IPS-NIHi7 (cell line): ENCODE results near the gene C19orf44.
"Not testable (repeated sequence)": the region's sequence is repeated elsewhere in the genome, so short reads cannot be mapped to it uniquely, and the experiment has no call there.

Source experiments
- DNase-seq: peaks from one replicate; pipeline ENCODE4 v3.0.0; 2012; ENCODE audit warnings: mixed read lengths; ENCODE audit errors: extremely low spot score

Gene C19orf44

DNA sequence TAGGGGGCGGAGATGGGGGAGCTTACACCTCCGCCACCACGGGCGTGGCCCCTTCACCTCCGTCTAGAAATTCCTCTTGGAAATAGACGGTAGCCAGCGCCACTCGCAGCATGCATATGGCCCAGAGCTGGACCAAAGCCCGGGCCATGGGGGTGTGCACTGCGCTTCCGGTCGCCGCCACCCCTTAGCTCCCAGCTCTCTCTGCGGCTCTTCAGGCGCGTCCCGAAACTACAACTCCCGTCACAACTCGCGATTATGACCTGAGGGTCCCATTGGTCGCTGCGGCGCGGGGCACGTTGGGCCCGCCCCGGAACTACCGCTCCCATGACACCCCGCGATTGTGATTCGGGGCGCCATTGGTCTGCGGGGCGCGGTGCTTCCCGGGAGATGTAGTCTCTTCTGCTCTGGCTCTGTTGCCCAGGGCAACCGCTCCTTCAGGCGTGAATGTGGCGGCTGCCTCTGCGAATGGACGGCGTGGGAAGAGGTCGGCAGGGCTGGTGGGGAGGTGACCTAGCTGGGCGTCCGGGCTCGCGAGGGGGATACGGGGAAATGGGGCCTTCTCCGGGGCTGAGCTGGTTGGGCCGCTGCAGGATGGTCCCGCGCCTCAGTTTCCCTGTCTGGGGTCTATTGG lies at the start of gene C19orf44, which contains the start of gene CALR3:
C19orf44 (plus strand) TSS at position 413 of the 631 bp plus-strand sequence. CDS start 4,399 bp downstream, outside the sequence.
CALR3 (minus strand) TSS at position 186 of the 631 bp plus-strand sequence; CDS start at position 148, 38 bp downstream.
- peak; percentile 99 for DNase-seq

DNA sequence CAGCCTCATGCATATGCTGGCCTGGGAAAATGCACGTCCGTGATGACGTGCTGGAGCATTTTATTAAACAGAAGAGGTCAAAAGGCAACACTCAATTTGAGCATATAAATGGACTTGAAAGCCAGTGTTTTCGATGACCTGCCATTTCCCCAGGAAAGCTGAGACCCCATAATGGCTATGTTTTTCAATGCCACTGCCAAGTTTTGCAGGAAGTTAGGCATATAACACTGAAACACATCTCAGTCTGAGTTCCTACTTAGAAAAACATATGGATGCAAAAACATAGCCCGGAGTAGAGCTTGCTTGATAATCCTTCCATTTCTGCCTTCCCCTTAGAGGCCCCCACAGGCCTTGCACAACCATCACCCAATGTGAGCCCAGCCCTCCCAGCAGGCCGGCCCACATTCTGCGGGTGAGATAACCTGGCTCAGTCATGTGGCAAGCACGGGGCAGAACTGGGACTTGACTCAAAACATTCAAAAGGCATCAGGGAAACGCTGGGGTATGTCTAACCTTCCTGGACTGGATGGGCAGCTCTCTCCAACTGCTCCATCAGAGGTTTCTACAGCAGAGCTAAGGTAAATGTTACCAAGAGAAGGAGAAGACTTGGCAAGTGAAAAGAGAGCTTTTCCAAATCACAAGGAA lies 49.3 kb upstream of the C19orf44 start:
- DNase-seq = no peak

DNA sequence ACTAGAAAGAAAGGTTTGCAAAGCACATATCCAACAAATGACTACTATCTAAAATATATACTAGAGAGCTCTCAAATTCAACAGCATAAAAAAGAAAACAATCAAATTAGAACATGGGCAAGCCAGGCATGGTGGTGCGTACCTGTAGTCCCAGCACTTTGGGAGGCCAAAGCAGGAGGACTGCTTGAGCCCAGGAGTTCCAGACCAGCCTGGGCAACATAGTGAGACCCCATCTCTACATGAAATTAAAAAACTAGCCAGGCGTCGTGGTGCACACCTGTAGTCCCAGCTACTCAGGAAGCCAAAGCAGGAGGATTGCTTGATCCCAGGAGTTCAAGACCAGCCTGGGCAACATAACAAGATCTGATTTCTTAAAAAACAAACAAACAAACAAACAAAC lies 47.3 kb upstream of the C19orf44 start:
- DNase-seq = not testable (repeated sequence)

DNA sequence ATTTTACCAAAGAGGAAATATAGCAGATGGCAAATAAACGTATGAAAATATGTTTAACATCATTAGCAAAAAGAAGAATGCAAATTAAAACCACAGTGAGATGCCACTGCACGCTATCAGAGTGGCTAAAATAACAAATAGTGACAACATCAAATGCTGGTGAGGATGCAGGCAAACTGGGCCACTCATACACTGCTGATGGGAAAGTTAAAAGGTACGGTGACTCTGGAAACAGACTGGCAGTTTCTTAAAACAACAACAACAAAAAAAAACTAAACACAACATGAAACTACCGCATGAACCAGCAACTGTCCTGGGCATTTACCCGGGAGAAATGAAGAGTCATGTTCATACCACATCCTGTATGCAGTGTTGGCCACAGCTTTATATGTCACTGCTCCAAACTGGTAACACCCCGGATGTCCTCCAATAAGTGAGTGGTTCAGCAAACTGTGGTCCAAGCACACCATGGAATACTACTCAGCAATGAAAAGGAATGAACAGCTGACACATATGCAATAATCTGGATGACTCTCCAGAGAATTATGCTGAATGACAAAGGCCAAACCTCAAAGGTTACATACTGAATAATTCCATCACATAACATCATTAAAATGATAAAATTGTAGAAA lies 46.7 kb upstream of the C19orf44 start:
- DNase-seq = no peak

DNA sequence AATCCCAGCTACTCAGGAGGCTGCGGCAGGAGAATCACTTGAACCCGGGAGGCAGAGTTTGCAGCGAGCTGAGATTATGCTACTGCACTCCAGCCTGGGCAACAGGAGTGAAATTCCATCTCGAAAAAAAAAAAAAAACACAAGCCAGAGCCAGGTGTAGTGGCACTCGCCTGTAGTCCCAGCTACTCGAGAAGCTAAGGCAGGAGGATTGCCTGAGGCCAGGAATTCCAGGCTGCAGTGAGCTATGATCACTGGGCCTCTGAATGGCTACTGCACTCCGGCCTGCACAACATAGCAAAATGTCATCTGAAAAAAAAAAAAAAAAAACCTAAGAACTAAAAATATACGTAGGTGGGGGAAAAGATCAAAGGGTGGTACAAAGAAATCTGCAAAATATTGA lies 43.9 kb upstream of the C19orf44 start:
- no peak for DNase-seq

DNA sequence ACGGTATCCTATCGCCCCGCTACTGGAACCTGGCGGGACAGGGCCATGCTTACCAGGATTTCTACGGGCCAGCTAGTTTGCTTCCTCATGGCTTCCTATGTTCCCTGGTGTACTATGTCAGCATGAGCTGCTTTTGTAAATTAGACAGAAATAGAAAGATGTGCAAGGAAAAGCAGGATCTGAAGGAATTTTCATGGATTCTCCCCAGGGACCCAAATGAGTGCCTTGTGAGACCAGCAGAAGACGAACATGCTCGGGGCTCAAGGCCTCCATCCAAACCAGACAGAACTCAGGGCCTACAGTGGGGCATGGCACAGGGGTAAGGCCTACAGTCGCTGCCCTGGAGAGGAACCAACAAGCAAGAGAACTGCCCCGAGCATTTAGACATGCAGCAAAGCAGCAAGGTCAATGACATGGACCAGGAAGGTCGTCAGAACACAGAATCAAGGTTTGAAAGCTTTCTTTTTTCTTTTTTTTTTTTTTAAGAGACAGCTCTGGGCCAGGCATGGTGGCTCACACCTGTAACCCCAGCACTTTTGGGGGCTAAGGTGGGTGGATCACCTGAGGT lies 41.8 kb upstream of the C19orf44 start:
- no peak for DNase-seq

DNA sequence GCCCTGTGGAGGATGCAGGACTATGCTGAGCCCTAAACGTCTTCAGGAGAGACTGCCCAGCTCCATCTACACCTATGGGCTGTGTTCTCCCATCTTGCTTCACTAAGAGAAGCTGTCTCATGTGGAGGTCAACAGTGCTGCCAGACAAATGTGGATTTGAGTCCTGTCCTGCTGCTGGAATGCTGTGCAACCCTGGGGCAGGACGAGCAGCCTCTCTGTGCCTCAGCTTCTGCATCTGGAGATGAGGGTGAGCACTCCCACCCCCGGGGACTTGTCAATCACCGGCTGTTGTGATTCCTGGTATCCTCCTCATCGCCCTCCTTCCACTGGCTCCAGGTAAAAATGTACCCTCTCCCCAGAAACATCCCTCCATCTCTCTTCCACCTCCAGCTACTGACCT lies 40.7 kb upstream of the C19orf44 start:
- no peak for DNase-seq

DNA sequence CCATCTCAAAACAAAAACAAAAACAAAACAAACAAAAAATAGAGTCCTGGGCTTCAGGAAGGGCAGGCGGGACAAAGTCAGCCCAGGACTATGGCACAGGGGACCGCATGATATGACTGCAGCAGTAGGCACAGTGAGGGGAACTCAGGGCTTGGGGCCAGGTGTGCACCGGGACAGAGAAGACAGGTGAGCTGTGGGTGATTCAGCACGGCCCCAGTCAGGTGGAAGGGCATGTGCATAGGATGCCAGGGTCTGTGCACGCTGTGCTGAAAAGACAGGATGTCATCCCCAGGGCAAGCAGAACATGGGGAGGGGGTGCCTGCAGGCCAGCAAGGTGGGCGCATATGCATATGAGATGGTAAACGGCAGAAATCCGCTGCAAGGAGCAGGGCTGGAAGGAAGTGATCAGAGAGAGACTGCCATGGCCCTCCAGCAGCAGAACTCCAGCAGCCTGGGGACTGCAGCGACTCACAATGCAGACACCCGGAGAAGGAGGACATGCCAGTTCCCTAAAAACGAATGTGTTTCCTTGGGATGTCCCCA lies 39.5 kb upstream of the C19orf44 start:
- no peak for DNase-seq

DNA sequence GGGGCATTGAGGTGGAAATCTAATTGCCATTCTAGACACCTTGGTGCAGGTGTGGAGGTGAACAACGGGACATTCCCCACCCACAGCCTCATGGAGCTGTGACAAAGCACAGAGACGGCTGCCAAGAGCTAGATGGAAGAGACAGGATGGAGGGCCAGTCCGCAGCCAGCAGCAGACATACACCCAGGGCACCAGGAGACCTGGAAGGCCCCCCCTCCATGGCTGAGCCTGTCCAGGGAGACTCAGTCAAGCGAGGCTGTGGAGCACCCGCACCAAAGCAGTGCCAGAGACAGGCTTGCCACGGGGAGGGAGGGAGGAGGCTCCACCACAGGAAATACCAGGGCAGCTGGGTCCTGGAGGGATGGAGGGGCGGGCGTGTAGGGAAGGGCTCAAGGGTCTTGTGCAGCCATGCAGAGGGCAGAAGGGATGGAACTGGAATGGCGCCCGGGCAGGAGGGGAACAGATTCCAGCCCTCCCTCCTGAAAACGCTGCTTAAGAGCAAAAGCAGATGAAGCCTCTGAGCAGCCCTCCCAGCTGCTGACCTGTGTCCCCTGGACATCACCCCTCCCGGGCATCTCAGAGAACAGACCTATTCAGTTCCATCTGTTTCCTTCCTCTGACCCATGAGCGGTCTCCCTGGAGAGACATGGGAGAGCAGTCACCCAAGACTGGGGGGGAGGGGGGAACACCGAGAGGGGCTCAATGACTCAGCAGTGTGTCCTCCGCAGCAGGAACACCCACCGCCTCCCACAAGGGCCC lies 38.8 kb upstream of the C19orf44 start:
- no peak for DNase-seq

DNA sequence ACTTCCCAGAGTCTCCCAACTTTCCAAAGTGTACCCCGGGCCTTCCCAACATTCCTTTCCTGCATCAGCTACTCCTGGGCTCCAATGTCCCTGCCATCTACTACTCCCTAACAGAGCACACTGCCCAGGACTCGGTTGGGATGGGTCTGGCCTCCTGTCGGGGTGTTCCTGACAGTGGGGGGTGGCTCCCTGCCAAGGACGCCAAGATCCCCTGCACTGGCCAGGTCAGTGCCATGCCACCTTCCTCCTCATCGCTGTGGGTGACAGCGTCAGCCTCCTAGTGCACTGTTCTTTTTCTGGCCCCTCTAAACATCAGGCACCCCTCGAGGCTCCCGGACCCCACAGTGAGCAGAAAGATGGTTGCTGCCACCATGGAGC lies 38.3 kb upstream of the C19orf44 start:
- no peak for DNase-seq

DNA sequence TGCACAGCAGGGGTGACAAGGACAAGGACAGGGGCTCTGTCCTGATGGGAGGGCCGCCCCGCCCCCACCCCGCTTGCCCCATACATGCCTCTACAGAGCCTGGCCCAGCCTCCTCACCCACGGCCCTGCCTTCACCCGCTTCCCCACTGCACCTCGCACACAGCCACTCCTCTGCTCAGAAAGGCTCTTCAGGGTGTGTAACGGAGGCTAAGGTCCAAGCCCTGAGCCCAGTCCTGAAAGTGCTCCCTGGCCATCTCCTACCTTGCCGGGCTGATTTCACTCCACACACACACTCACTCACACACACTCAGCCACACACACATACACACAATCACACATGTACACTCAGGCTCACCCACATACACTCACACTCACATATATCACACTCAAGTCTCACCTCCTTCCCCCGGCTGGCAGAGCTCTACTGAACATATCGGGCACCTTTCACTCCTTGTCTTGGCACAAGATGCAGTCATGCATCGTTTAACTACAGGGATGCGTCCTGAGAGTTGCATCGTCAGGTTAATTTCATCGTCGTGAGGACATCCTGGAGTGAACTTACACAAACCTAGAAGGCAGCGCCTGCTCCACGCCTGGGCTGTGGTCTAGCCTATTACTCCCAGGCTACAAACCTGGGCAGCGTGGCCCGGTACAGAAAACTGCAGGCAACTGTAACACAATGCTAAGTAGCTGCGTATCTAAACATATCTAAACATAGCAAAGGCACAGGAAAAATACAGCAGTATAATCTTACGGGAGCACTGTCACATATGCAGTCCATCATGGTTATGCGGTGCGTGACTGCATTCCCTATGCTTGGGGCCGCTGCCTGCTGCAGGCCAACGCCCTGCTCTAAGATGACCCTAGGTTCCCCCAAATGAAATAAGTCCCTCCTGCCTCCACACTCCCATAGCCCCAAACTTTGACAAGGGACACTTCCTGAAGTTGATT lies 37.5 kb upstream of the C19orf44 start:
- no peak for DNase-seq

DNA sequence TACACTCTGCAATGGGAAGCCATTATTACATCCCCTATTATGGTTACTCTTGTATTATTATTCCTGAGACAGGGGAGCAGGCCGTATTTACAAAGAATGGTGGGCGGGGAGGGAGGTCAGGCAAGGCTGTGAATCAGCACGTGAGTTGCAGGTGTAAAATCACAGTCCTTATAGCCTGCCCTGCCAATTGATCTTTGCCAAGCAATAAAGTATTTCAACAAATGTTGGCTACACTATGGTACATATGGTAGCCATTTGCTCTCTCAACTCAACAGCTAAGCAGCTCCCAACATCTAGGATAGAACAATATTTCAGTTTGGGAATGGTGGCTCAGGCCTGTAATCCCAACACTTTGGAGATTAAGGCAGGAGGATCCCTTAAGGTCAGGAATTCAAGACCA lies 36.5 kb upstream of the C19orf44 start:
- no peak for DNase-seq

DNA sequence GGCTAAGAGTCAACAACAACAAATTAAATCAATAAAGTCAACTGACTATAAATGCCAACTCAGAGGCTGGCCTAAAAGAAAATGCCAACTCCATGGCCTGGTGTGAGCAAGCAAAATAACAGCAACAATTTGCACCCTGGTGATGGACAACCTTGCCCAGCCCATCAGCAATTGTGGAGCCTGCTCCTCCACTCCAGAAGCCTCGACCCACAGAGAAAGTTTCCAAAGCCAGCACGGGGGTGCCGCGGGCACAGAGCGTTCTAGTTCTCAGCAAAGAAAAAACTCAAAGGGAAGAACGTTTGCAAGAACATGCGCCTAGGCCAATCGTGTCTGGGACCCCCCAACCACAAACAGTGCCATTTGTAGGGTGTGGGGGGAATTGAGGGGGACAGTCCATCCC lies 35.7 kb upstream of the C19orf44 start:
- no peak for DNase-seq

DNA sequence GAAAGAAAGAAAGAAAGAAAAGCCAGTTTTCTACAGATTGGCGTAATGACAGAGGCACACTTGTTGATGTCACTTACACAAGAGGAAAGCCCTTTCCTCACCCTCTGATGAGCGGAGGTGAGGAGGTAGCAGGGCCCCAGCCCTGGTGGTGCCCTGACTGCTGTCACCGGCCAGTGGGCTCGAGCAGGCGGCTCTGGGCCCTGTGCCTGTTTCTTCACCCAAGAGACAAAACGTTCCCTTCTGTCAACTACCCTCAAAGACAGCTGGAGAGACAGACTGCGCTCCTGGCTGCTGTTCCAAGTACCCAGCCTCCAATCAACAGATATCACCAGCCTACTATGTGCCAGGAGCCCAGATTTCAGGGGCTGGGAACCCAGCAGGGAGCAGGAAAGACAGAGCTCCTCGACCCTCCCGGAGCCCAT lies 34.6 kb upstream of the C19orf44 start:
- no peak for DNase-seq

DNA sequence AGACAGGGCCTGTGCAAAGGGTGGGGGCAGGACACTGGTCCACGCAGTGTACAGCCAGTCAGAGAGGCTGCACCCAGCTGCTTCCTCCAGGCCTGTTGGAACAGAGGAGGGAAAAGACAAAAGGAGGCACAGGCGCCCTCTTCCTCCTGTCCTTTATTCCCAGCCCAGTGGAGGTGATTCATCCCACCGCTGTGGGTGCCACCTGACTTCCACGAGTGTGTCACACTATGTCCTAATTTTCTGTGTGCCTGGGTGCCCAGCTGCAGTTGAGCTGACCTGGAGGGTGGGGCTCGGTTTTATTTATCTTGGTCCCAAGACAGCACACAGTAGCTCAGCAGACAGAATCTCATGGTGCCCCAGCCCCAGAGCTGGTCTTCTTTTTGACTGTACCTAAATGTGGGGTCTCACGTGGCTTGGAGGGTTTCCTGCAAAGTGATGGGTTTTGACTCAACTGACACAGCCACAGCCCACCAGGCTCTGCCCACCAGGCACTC lies 33.4 kb upstream of the C19orf44 start:
- no peak for DNase-seq

DNA sequence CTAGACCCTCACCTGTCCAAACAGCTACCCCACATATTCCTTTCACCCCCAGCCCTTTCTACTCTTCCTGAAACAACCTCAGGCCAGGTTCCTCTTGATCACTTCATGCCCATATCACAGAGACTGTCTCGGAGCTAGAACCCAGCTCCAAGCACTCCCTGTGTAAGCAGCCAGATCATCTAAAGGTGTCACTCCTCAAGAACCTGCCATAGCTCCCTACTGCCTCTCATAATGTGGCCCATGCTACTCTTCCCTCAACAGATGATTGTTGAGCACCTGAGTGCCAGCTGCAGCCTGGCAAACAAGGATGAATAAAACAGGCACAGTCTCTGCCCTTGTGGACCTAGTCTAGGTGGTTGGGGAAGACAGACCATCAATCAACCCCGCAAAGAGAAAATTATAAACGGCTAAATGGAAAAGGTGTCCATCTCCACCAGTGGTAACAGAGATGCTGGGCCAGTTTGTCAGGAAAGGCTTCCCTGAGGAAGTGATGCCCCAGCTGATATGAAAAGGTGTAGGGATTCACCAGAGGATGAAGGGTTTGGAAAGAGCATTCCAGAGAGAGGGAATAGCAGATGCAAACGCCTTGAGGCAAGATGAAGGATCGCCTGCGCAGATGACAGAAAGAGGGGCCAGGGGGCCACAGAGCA lies 32.7 kb upstream of the C19orf44 start:
- no peak for DNase-seq

DNA sequence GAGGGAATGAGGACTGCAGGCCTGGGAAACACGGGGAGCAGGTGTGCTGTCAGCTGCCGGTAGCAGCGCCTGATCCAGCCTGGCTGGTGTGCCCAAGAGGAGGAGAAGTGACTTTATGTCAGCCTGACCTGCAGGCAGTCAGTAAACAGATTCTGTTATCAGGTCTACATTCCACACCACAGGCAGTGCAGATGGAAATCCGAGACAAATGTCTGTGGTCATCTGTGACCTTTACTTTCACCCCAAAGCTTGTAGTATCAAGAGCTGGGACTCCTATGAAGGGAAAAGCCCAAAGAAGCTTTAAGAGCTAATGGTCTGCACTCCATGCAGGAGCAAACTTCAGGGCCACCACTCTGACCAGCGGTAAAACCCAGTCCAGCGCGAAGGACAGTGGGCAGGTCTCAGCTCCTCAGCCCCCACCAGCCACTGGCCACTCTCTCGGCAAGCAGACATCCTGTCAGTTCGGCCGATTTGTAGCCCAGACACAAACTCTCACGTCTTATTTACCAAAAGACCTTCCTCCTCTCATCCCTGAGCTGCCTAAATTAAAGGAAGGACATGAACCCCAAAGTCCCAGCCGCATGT lies 32.1 kb upstream of the C19orf44 start:
- DNase-seq = no peak

DNA sequence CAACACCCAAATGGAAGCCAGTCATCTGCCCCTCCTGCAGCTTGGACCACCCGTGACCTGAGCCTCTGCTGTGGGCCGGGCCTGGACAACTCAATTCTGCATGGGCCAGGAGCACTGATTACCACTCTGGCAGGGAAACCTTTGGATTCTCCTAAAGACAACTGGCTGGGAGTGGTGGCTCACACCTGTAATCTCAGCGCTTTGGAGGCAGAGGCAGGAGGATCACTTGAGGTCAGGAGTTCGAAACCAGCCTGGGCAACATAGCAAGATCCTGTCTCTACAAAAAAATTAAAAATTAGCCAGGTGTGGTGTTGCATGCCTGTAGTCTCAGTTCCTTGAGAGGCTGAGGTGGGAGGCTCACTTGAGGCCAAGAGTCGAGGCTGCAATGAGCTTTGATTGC lies 31.0 kb upstream of the C19orf44 start:
- DNase-seq = no peak

DNA sequence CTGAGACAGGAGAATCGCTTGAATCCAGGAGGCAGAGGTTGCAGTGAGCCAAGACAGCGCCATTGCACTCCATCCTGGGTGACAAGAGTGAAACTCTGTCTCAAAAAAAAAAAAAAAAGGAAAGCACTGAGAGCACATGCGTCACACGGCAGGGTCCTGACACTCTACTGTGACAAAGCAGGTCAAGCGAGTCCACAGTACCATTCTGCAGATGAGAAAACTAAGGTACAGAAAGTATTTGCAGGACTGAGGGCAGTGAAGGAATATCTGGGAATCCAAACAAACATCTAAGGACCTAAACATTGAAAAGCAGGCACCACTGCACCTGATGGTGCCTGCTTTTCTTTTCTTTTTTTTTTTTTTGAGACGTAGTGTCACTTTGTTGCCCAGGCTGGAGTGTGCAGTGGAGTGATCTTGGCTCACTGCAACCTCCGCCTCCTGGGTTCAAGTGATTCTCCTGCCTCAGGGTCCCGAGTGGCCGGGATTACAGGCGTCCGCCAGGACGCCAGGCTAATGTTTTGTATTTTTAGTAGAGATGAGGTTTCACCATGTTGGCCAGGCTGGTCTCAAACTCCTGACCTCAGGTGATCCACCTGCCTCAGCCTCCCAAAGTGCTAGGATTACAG lies 29.3 kb upstream of the C19orf44 start:
- not testable (repeated sequence) for DNase-seq
